Prostate gland (tissue), 2 donors: ENCODE measurements around the gene COMMD1. TPM values are rescaled to one million over a fixed set of nuclear protein-coding genes. Genes with fewer than 3 reads are reported as not detected.

Experiments used
- DNase-seq: peaks from one replicate; pipeline ENCODE4 v3.0.0-alpha.2; 2019; ENCODE audit warnings: low spot score
- H3K27ac ChIP-seq, 2 donors: fragments of 200-600 bp; sonication (generic); 2 replicates each; pipeline ENCODE4 v1.5.1; 2017 to 2019
- H3K27me3 ChIP-seq: fragments of 200-600 bp; sonication (generic); replicated peaks from 2 replicates; pipeline ENCODE4 v1.5.1; 2019; ENCODE audit not compliant: insufficient read depth
- H3K36me3 ChIP-seq, 2 donors: fragments of 200-600 bp; sonication (generic); 1 replicate in 1 of 2; 2 replicates in 1 of 2; pipeline versions ENCODE4 v1.5.1 to v1.8.1; 2017 to 2019
- H3K4me1 ChIP-seq: fragments of 200-600 bp; sonication (generic); replicated peaks from 2 replicates; pipeline ENCODE4 v1.5.1; 2019
- H3K4me3 ChIP-seq, 2 donors: fragments of 200-600 bp; sonication (generic); 2 replicates each; pipeline ENCODE4 v1.5.1; 2017 to 2019
- H3K9me3 ChIP-seq: fragments of 200-600 bp; sonication (generic); 2 replicates; pipeline ENCODE4 v1.5.1; 2017
- CTCF ChIP-seq, 4 experiments: fragments of 200-600 bp in 2 of 4; fragments of 450-650 bp in 2 of 4; sonication (generic) in 2 of 4; IDR thresholded peaks; 1 replicate in 3 of 4; 2 replicates in 1 of 4; pipeline ENCODE4 v1.5.1; 2016 to 2019; ENCODE audit warnings: antibody characterized with exemption in 4 of 4, mild to moderate bottlenecking in 2 of 4, moderate library complexity in 2 of 4
- POLR2A ChIP-seq: fragments of 450-650 bp; IDR thresholded peaks from one replicate; pipeline ENCODE4 v1.6.1; 2016; ENCODE audit warnings: antibody characterized with exemption, mild to moderate bottlenecking
- POLR2AphosphoS5 ChIP-seq: sonication (generic); formaldehyde crosslinking; IDR thresholded peaks from one replicate; pipeline ENCODE4 v1.6.1; 2017; ENCODE audit warnings: antibody characterized with exemption
- WGBS: methylation state at CpG from one replicate; pipeline ENCODE4 v1.1.5; 2018; 5-methylcytosine and 5-hydroxymethylcytosine counted together
- intact Hi-C: fragments of 100-400 bp; cut with DNase I; formaldehyde crosslinking; loops from one replicate; pipeline ENCODE4 v1.14.2; 2022
- small RNA-seq, 2 donors: library from RNA; depleted of rRNA; stranded (forward); fragments of <200 nt; gene quantifications; one replicate each; pipeline ENCODE3, GENCODE V24; 2016
- total RNA-seq, 2 donors: library from RNA; depleted of rRNA; stranded (reverse); fragments of >200 nt; gene quantifications; one replicate each; pipeline ENCODE4 v1.1.0, GENCODE V29; 2016

The COMMD1 gene
- total RNA-seq, 2 donors from 2014 or later: 41.9 to 63.9 TPM

- no peak for DNase-seq
- Histone ChIP-seq H3K27me3 (no peaks in the 10 kb centered on the region), H3K36me3 (no peaks in the 10 kb centered on the region), H3K27ac (no peak overlapping the region), H3K9me3 (no peaks in the 10 kb centered on the region), H3K4me1 (no peaks in the 10 kb centered on the region), H3K4me3 (no peak overlapping the region)
- TF ChIP-seq CTCF (IDR thresholded peaks at IDR 0.05): no peak
- no peak for TF ChIP-seq POLR2A
- TF ChIP-seq POLR2AphosphoS5: no peak
- intact Hi-C loops: no loop called here
- 86% methylated on average over 3 of the region's 3 CpGs for WGBS
Observed at GRCh38 chr2:62181843-62182242, 276.4 kb downstream of the COMMD1 start.

DNA sequence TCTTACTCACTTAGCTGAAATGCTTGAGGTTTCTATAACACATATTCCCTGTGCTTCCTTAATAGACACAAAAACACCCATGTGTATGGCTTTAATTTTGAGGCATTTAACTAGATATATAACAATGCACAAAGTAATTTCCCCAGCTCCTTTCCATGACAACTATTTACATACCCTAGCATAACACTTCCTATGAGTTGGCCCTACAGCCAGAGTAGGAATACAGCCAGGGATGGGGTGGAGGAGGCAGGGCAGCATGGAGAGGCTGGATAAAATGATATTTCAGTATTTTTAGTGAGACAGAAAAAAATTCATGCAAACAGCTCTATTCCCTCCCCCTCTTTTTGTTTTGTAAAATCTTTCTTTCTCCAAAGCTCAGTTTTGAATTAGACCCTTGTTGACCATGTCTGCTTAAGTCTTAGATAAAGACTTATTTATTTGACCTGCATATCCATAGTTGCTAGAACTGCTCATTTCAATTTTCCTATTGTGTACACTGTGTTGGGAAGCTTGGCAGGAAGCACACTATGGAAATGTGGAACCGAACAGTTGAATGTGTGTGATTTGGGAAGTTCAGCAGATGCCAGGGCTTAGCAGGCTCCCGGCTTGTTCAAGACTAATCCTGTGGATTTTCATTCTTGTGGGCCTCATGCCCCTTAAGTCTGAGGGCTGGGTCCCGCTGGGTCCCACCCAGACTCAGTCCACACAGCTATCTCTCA lies 279.2 kb downstream of the COMMD1 start:
- Histone ChIP-seq H3K4me3 (no peak overlapping the region), H3K4me1 (no peaks in the 10 kb centered on the region), H3K27ac (no peak overlapping the region), H3K27me3 (no peaks in the 10 kb centered on the region), H3K9me3 (no peaks in the 10 kb centered on the region), H3K36me3 (no peaks in the 10 kb centered on the region)
- whole genome bisulfite sequencing: 98% methylated on average over 3 of the region's 3 CpGs
- no peak for DNase-seq
- no peak for TF ChIP-seq CTCF (IDR thresholded peaks at IDR 0.05)
- TF ChIP-seq POLR2AphosphoS5: no peak
- no peak for TF ChIP-seq POLR2A
- intact Hi-C loops: no loop called here

Small RNA genes lying within 50 kb of the gene (small RNA-seq; reads per million reads assigned to genes)
- 0 reads per million in 2 donors for gene RF00019

Other genes starting within 250 kb of the COMMD1 start
- 1 to 10 TPM; 1.8 to 5.0 TPM for gene FAM161A, start 51.6 kb upstream of the COMMD1 start, total RNA-seq
- 10 to 100 TPM; 77.6 to 89.6 TPM for gene CCT4, start 17.0 kb upstream of the COMMD1 start, total RNA-seq